HL-60 (cell line): ENCODE measurements around the gene NXPH2.

Experiments used
- GABPA ChIP-seq: IDR thresholded peaks from 2 replicates; pipeline ENCODE4 v1.6.1; 2012; ENCODE audit warnings: low read depth
- POLR2AphosphoS5 ChIP-seq: IDR thresholded peaks from 2 replicates; pipeline ENCODE4 v1.6.1; 2012; ENCODE audit warnings: low read depth
- SPI1 ChIP-seq: IDR thresholded peaks from 2 replicates; pipeline ENCODE4 v1.6.1; 2012; ENCODE audit warnings: low read depth, mild to moderate bottlenecking, borderline replicate concordance
- TF ChIP-seq, protein P1 (sequence below): IDR thresholded peaks from one replicate; pipeline ENCODE4 v1.5.1; 2011; ENCODE audit warnings: low read length, control low read depth, inconsistent platforms; ENCODE audit not compliant: insufficient read depth
- TF ChIP-seq, protein P2 (sequence below): IDR thresholded peaks from 2 replicates; pipeline ENCODE4 v1.6.1; 2012; ENCODE audit warnings: low read depth; ENCODE audit not compliant: insufficient replicate concordance

DNA sequence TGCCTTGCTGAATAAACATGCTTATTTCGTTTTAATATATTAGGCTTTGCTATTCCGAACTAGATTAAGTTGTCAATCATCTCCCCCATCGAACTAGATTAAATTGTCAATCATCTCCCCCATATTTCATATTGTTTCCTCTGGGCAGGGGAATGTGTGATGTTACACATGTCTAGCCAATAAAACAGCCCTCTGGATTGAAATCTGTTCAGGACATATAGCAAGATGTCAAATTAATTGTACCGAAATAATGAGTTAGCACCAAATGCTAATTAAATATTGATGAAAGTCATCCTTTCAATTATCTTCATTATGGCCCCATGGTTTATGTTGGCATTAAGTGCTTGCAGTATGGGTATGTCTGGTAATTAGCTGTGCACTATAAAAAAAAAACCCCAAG is 143.1 kb downstream of the NXPH2 start:
- TF ChIP-seq, protein P1, sequence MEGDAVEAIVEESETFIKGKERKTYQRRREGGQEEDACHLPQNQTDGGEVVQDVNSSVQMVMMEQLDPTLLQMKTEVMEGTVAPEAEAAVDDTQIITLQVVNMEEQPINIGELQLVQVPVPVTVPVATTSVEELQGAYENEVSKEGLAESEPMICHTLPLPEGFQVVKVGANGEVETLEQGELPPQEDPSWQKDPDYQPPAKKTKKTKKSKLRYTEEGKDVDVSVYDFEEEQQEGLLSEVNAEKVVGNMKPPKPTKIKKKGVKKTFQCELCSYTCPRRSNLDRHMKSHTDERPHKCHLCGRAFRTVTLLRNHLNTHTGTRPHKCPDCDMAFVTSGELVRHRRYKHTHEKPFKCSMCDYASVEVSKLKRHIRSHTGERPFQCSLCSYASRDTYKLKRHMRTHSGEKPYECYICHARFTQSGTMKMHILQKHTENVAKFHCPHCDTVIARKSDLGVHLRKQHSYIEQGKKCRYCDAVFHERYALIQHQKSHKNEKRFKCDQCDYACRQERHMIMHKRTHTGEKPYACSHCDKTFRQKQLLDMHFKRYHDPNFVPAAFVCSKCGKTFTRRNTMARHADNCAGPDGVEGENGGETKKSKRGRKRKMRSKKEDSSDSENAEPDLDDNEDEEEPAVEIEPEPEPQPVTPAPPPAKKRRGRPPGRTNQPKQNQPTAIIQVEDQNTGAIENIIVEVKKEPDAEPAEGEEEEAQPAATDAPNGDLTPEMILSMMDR: no peak
- no peak for TF ChIP-seq POLR2AphosphoS5
- TF ChIP-seq SPI1: no peak
- no peak for TF ChIP-seq GABPA
- TF ChIP-seq, protein P2, sequence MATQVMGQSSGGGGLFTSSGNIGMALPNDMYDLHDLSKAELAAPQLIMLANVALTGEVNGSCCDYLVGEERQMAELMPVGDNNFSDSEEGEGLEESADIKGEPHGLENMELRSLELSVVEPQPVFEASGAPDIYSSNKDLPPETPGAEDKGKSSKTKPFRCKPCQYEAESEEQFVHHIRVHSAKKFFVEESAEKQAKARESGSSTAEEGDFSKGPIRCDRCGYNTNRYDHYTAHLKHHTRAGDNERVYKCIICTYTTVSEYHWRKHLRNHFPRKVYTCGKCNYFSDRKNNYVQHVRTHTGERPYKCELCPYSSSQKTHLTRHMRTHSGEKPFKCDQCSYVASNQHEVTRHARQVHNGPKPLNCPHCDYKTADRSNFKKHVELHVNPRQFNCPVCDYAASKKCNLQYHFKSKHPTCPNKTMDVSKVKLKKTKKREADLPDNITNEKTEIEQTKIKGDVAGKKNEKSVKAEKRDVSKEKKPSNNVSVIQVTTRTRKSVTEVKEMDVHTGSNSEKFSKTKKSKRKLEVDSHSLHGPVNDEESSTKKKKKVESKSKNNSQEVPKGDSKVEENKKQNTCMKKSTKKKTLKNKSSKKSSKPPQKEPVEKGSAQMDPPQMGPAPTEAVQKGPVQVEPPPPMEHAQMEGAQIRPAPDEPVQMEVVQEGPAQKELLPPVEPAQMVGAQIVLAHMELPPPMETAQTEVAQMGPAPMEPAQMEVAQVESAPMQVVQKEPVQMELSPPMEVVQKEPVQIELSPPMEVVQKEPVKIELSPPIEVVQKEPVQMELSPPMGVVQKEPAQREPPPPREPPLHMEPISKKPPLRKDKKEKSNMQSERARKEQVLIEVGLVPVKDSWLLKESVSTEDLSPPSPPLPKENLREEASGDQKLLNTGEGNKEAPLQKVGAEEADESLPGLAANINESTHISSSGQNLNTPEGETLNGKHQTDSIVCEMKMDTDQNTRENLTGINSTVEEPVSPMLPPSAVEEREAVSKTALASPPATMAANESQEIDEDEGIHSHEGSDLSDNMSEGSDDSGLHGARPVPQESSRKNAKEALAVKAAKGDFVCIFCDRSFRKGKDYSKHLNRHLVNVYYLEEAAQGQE: no peak
